ENCODE data around the gene TLK1.

DNA sequence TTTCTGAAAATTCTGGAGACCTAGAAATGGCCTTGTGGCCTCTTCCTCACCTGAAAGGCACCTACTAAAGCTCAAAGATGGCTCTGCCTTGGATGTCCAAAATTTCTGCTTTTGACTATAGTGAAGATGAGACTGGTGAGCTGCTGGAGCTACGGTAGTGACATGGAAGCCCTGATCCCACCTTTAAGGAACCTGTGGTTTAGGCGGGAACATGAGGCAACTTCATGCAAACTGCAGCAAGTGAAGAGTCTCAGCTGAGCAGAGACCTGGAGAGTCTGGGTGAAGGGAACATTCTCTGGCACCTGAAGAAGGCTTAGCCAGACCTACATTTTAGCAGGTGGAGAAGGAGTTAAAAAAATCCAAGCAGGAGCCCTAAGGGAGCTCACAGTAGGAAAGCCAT, 191.7 kb downstream of the TLK1 start:
- TF ChIP-seq, protein P1, sequence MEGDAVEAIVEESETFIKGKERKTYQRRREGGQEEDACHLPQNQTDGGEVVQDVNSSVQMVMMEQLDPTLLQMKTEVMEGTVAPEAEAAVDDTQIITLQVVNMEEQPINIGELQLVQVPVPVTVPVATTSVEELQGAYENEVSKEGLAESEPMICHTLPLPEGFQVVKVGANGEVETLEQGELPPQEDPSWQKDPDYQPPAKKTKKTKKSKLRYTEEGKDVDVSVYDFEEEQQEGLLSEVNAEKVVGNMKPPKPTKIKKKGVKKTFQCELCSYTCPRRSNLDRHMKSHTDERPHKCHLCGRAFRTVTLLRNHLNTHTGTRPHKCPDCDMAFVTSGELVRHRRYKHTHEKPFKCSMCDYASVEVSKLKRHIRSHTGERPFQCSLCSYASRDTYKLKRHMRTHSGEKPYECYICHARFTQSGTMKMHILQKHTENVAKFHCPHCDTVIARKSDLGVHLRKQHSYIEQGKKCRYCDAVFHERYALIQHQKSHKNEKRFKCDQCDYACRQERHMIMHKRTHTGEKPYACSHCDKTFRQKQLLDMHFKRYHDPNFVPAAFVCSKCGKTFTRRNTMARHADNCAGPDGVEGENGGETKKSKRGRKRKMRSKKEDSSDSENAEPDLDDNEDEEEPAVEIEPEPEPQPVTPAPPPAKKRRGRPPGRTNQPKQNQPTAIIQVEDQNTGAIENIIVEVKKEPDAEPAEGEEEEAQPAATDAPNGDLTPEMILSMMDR (IDR thresholded peaks at IDR 0.05) = no peak
- no peak for TF ChIP-seq POLR2AphosphoS5 (IDR thresholded peaks at IDR 0.05)

All from sigmoid colon (tissue), 4 donors.